D721Med (cell line): ENCODE results near the gene HOXC11.

Experiments used
- DNase-seq: peaks from one replicate; pipeline ENCODE4 v3.0.0; 2011; ENCODE audit warnings: low spot score; ENCODE audit not compliant: insufficient read length
- FAIRE-seq: peaks from 2 replicates; lab custom pipeline; 2011; peaks lifted over from hg19 to GRCh38; lab: Jason Lieb, UNC
- TF ChIP-seq, protein P1 (sequence below): IDR thresholded peaks from 2 replicates; pipeline ENCODE4 v1.5.1; 2012; ENCODE audit warnings: mild to moderate bottlenecking, control low read depth; ENCODE audit not compliant: insufficient read depth; ENCODE audit errors: missing control alignments

The HOXC11 gene

DNA sequence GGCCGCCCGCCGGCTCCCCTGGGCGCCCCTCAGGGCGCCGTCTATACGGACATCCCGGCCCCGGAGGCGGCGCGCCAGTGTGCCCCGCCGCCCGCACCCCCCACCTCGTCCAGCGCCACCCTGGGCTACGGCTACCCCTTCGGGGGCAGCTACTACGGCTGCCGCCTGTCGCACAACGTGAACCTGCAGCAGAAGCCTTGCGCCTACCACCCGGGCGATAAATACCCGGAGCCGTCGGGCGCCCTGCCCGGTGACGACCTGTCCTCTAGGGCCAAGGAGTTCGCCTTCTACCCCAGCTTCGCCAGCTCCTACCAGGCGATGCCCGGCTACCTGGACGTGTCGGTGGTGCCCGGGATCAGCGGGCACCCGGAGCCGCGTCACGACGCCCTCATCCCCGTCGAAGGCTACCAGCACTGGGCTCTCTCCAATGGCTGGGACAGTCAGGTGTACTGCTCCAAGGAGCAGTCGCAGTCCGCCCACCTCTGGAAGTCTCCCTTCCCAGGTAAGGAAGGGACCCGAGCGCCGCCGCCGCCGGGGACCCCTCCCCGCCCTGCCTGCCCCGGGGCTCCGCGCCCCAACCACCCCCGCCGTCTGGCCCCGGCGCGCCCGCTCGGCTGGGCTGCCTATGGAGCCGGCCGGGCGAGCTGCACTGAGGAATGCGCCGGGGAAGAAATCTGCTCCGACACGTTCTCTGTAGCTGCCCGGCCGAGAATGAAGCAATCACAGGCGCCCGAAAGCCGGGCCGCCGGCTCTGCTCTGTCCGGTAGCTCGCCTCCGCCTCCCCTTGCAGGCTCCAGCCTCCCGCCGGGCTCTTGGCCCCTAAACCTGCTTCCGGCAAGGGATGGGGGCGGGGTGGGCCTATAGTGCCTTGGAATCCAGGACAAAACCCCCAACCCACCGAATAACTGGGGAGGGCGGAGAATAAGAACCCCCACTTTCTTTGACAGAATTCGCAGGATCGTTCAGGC is 33.5 kb upstream of the HOXC11 start:
- no peak for FAIRE-seq
- DNase-seq: no peak
- TF ChIP-seq, protein P1, sequence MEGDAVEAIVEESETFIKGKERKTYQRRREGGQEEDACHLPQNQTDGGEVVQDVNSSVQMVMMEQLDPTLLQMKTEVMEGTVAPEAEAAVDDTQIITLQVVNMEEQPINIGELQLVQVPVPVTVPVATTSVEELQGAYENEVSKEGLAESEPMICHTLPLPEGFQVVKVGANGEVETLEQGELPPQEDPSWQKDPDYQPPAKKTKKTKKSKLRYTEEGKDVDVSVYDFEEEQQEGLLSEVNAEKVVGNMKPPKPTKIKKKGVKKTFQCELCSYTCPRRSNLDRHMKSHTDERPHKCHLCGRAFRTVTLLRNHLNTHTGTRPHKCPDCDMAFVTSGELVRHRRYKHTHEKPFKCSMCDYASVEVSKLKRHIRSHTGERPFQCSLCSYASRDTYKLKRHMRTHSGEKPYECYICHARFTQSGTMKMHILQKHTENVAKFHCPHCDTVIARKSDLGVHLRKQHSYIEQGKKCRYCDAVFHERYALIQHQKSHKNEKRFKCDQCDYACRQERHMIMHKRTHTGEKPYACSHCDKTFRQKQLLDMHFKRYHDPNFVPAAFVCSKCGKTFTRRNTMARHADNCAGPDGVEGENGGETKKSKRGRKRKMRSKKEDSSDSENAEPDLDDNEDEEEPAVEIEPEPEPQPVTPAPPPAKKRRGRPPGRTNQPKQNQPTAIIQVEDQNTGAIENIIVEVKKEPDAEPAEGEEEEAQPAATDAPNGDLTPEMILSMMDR: no peak

DNA sequence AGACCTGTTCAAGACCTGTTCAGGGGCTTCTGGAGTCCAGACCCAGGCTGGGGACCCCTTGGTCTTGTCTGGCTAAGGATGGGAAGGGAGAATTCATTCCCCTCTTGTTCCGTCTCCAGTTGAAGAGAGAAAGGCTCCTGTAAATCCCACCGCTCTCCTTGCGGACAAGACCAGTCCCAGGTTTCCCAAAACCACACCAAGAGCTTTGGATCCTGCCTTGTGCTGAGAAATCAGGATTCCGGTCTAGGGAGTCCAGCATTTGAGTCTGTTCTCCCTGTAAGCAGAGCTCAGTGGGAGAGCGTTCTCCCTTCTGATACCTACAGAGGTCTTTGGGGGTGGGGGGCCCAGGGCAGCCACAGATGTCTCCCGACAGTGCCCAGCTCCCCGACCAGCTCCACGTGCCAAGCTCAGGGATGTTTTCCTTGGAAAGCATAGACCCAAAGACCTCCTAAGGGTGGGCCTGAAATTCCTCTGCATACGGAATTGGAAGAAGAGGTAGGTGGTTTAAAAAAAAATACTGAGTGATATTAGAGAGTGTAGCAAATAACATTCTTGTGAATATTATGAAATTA is 32.4 kb upstream of the HOXC11 start:
- FAIRE-seq (no peak), DNase-seq (no peak)
- TF ChIP-seq, protein P1: no peak

DNA sequence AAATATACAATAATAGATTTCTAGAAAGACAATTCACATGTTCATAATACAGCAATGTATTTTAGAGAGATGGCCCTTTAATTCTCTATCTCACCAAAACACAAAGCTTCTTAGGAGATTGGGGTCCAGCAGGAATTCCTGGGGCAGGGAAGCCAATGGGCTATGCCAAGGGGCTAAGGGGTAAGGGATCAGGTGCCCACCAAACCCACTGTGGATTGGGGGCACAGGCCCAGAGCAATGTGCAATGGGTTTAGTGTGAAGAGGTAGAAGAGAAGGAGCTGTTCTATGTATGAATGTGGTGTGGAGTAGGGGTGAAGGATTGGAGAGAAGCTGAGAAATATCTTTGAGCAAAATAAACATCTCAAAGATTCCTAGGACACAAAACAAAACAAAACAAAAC is 31.7 kb upstream of the HOXC11 start:
- FAIRE-seq (no peak), DNase-seq (no peak)
- TF ChIP-seq, protein P1: no peak

DNA sequence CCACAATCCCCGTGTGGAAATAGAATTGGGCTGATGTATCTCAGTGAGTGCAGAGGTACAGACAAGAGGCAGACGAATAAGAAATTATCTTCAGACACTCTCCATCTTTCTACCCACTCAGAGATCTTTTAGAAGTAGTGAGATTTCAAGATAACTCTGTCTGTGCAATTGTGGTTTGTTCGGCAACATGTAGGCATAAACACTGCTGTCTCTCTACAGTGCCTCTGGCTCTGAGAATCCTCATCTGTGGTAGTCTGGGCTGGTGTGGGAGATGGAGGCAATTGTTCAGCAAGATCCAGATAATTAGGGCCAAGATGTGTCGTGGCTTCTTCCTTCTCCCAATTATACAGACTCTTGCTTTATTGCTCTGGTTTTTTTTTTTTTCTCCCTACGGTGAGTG is 31.2 kb upstream of the HOXC11 start:
- DNase-seq (no peak), FAIRE-seq (no peak)
- TF ChIP-seq, protein P1: no peak

DNA sequence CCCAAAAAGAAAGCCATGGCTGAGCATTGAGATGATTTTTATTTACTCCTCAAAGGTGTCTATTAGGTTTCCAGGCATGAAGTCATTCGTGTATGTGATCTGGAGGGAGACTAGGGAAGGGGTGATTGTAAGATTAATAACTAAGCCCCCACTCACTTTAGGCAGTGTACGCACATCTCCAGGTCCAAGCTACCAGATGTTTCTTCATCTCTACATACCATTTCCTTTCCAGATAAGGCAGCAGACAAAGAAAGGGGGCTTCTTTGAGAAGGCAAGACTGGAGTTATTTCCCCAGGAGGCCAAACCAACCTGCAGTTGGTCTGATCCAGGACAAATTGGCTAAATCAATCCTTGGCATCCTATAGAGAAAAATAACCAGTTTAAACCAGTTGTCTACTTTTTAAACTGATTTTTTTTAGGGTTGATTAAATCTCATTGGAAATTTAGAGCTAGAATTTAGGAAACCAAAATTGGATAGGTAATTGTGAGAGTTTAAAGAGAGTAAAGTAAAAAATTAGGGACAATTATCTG is 30.4 kb upstream of the HOXC11 start:
- DNase-seq: no peak
- TF ChIP-seq, protein P1: no peak

DNA sequence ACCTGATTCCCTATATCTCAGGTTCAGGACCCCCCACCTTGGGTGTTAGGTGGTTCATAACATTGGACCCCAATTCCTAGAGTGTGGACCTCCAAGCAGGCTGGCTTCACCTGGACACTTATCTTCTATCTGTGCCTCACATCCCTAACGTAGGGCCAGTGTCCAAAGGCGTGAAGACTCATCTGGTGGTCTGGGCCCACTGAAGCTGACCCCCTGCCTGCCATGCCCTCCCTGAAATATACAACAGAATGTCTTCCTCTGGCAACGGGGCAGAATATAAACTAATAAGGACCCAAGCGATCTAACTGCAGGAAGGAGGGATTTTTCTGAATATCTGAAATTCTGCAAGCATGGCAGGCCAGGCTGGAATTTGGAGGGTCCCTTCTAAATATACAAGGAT is 28.7 kb upstream of the HOXC11 start:
- FAIRE-seq: no peak
- TF ChIP-seq, protein P1: no peak
- no peak for DNase-seq

More for the DNA sequence above, 30.4 kb upstream of the HOXC11 start:
- no peak for FAIRE-seq
